ENCODE measurements around the gene SLC23A3. TPM values are rescaled to one million over a fixed set of nuclear protein-coding genes. Genes with fewer than 3 reads are reported as not detected.

Gene SLC23A3
- total RNA-seq, 2 experiments from 2014 or later, result 1.1 to 2.3 TPM

DNA sequence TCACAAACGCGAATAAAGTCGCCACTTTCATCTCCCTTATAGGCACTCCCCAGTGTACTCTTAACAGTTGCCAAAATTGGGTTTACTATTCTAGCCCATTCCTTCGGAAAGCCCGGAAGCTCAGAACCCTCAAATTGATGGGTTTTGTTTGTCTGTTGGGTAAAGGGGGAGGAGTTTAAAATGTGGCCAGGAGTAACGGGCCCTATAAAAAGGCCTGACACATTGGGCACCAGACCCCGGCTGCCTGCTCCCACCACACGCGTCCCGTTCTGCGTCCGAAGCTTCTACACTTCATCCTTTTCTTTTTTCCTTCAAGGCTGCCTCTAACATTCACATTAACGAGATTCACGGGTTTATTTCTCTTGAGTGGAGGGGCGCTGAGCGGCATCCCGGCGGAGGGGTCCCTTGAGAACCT is 10.1 kb downstream of the SLC23A3 start:
- Mint-ChIP-seq H3K27ac (peak overlapping the region; percentile 92), H3K4me3 (peak overlapping the region; percentile 87), H3K36me3 (peaks cover 6% of the 10 kb centered on the region), H3K4me1 (ENCODE audit: low read depth) (peaks cover 14% of the 10 kb centered on the region), H3K27me3 (no peaks in the 10 kb centered on the region), H3K9me3 (no peaks in the 10 kb centered on the region)
- ChIA-PET CTCF (interaction anchor here (0.7 to 5.4 kb wide), 28 partner anchors 12 to 283 kb away, joined by 3 to 136 read pairs (median 5); partner anchors contain the start of genes ANKZF1, ATG9A, CNPPD1 and IHH), POLR2A (interaction anchor here (1.0 to 2.0 kb wide), 4 partner anchors 17 to 136 kb away, joined by 3 to 5 read pairs (median 4); partner anchors contain the start of genes CNPPD1 and ZFAND2B)
- DNase-seq, result no peak
- intact Hi-C loops (cut with micrococcal nuclease), result loop anchor here (1.0 to 5.0 kb wide), 10 partner anchors 18 to 229 kb away; partner anchors contain the start of genes DNAJB2, GLB1L, STK16 and TUBA4A

DNA sequence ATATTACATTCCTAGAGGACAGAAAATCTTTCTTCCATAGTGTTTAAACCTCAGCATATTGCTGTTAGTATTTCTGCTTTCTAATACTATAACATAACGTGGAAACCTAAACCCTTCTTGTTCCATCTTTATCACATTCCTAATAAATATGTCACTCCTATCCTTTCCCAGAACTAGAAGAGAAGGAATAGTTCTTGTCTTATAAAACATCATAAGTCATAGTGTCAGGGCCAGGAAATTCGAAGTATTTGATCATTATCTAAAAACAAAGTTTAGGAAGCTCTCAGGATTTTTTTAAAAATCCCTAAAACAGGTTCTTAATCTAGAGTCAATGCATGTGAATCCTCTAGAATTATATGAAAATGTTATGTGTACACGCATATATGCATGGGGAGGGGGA is 11.2 kb downstream of the SLC23A3 start:
- Mint-ChIP-seq H3K27ac (no peak overlapping the region), H3K4me3 (no peak overlapping the region), H3K27me3 (no peaks in the 10 kb centered on the region), H3K36me3 (peaks cover 9% of the 10 kb centered on the region), H3K4me1 (ENCODE audit: low read depth) (peaks cover 14% of the 10 kb centered on the region), H3K9me3 (no peaks in the 10 kb centered on the region)
- CTCF ChIA-PET, result interaction anchor here (1.0 to 5.4 kb wide), 21 partner anchors 13 to 282 kb away, joined by 3 to 136 read pairs (median 6); partner anchors contain the start of genes ANKZF1, ATG9A, CNPPD1 and IHH
- intact Hi-C loops (cut with micrococcal nuclease), result loop anchor here (5.0 kb wide), 1 partner anchor 41 kb away; no protein-coding TSS in a partner anchor
- POLR2A ChIA-PET, result interaction anchor here (1.4 to 2.0 kb wide), 2 partner anchors 96 to 137 kb away, joined by 5 to 6 read pairs; no protein-coding TSS in a partner anchor
- no peak for DNase-seq

DNA sequence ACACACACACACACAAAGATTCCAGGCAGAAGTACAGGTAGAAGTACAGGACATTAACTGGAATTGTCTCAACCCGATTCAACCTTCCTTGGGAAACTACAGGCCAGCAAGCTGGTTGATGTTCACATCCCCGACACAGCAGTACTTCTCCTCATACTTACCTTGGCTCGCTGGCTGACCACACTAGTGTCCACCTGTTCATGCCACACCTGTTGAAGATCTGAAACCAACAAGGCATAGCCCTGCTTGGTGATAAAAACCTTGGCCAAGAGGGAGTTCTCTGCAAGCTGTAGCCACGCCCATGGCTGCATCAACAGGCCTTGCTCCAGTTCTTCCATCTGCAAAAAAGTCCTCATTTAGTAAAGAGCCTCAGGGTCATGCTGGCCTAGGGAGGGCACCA is 11.8 kb downstream of the SLC23A3 start:
- no peak for DNase-seq
- H3K27ac Mint-ChIP-seq, result no peak overlapping the region
- H3K27me3 Mint-ChIP-seq, result no peaks in the 10 kb centered on the region
- ChIA-PET POLR2A (interaction anchor here (1.4 kb wide), 1 partner anchor 97 kb away, joined by 6 read pairs; no protein-coding TSS in a partner anchor), CTCF (interaction anchor here (1.0 to 5.4 kb wide), 11 partner anchors 14 to 193 kb away, joined by 3 to 136 read pairs (median 14); partner anchors contain the start of gene CNPPD1)
- intact Hi-C loops (cut with micrococcal nuclease), result loop anchor here (5.0 kb wide), 1 partner anchor 41 kb away; no protein-coding TSS in a partner anchor
- H3K9me3 Mint-ChIP-seq, result no peaks in the 10 kb centered on the region
- H3K36me3 Mint-ChIP-seq, result peaks cover 12% of the 10 kb centered on the region
- peaks cover 14% of the 10 kb centered on the region for H3K4me1 Mint-ChIP-seq (ENCODE audit: low read depth)
- H3K4me3 Mint-ChIP-seq, result no peak overlapping the region

DNA sequence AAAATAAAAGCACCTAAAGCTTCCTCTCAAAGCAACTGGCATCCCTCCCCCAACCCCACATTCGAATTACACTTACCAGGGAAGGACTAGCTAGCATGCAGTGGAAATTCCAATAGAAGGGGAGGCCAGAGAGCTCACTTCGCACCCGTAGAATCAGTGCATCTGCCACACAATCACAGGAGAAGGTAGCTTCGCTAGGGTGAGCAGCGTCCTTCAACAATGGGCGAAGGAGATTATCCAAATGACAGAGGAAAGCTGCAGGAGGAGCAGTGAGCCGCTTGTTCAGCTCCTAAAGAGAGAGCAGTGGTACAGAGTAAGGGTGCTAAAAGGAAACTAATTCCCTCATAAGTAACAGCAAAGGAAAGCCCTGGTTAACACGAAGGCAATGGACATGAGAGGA is 12.4 kb downstream of the SLC23A3 start:
- no peak overlapping the region for H3K27ac Mint-ChIP-seq
- CTCF ChIA-PET, result interaction anchor here (0.7 to 5.4 kb wide), 14 partner anchors 9 to 230 kb away, joined by 3 to 136 read pairs (median 4); partner anchors contain the start of genes CNPPD1 and DNPEP
- intact Hi-C loops (cut with micrococcal nuclease), result loop anchor here (5.0 kb wide), 1 partner anchor 40 kb away; no protein-coding TSS in a partner anchor

DNA sequence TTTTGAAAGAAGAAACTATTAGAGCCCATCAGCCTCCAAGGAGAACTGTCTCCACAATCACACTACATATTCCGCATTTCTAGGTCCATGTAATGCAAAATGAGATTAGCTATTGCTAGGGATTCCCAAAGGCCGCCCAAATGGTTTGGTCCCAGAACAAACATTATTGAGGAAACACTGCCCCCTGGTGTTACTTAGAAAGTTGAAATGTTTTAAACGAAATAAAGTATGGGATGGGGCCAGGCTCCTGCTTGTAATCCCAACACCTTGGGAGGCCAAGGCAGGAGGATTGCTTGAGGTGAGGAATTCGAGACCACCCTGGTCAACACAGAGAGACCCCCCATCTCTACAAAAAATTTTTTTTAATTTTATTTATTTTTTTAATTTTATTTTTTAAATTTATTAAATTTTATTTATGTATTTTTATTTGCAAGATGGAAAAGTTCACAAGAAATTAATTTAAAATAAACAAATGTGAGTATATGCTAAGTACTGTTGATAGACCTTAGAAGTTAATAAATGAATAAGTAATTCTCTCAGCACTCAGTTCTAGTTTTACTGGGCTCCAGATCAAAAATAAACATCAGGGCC is 14.7 kb downstream of the SLC23A3 start:
- no peak overlapping the region for H3K27ac Mint-ChIP-seq
- H3K36me3 Mint-ChIP-seq, result peaks cover 16% of the 10 kb centered on the region
- H3K9me3 Mint-ChIP-seq, result no peaks in the 10 kb centered on the region
- ChIA-PET POLR2A (no interaction called here), CTCF (interaction anchor here (0.6 to 5.6 kb wide), 41 partner anchors 11 to 495 kb away, joined by 3 to 82 read pairs (median 5); partner anchors contain the start of genes BCS1L, CNPPD1, GLB1L and IHH)
- peak; percentile 31 for DNase-seq
- intact Hi-C loops (cut with micrococcal nuclease), result loop anchor here (1.0 to 5.0 kb wide), 3 partner anchors 38 to 126 kb away; no protein-coding TSS in a partner anchor
- no peaks in the 10 kb centered on the region for H3K27me3 Mint-ChIP-seq
- no peak overlapping the region for H3K4me3 Mint-ChIP-seq
- H3K4me1 Mint-ChIP-seq (ENCODE audit: low read depth), result peaks cover 8% of the 10 kb centered on the region

More for the DNA sequence above, 12.4 kb downstream of the SLC23A3 start:
- Mint-ChIP-seq H3K9me3 (no peaks in the 10 kb centered on the region), H3K4me3 (no peak overlapping the region), H3K4me1 (ENCODE audit: low read depth) (peaks cover 14% of the 10 kb centered on the region), H3K27me3 (no peaks in the 10 kb centered on the region), H3K36me3 (peaks cover 12% of the 10 kb centered on the region)
- no peak for DNase-seq
- POLR2A ChIA-PET, result interaction anchor here (0.7 to 1.4 kb wide), 2 partner anchors 98 to 208 kb away, joined by 3 to 4 read pairs; no protein-coding TSS in a partner anchor

DNA sequence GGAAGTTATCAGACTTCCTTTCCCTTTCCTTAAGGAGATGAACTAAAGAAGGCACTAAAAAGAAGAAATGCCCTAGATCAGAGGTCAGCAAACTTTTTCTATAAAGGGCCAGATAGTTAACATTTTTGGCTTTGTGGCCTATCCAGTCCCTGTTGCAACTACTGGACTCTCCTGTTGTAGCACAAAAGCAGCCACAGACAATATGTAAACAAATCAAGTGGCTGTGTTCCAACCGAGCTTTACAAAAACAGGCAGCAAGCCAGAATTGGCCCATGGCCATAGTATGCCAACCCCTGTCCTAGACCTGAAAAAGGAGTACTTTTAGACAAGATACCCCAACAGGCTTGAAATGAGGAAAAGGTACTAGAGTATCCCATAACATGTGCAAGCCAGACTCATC is 20.2 kb downstream of the SLC23A3 start:
- Mint-ChIP-seq H3K9me3 (no peaks in the 10 kb centered on the region), H3K4me1 (ENCODE audit: low read depth) (no peaks in the 10 kb centered on the region), H3K27ac (no peak overlapping the region), H3K4me3 (no peak overlapping the region), H3K27me3 (no peaks in the 10 kb centered on the region), H3K36me3 (peaks cover 29% of the 10 kb centered on the region)
- no peak for DNase-seq
- ChIA-PET CTCF (interaction anchor here (0.9 to 4.7 kb wide), 5 partner anchors 46 to 145 kb away, joined by 3 to 19 read pairs (median 5); no protein-coding TSS in a partner anchor), POLR2A (no interaction called here)
- intact Hi-C loops (cut with micrococcal nuclease), result no loop called here

DNA sequence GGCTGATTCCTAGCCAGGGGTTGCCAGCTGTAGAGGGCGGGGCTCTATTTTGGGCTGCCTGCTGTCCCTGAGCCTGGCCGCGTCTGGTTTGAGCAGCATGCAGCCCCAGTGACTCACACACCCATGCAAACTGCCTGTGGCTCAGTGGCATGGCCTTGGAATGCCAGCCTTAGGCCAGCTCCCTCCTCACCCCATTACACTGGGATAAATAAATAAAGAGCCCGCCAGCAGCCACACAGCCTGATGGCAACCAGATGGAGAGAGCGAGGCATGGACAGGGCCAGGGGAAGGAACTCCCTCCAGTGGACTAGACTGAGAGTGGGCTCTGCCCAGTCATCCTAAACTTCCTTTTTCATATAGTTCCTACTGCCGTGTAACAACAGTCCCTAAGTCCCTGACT is 27.5 kb downstream of the SLC23A3 start:
- no peaks in the 10 kb centered on the region for H3K9me3 Mint-ChIP-seq
- H3K27ac Mint-ChIP-seq, result no peak overlapping the region
- H3K36me3 Mint-ChIP-seq, result peaks cover 32% of the 10 kb centered on the region
- no peak overlapping the region for H3K4me3 Mint-ChIP-seq
- H3K4me1 Mint-ChIP-seq (ENCODE audit: low read depth), result no peaks in the 10 kb centered on the region
- POLR2A ChIA-PET, result no interaction called here
- CTCF ChIA-PET, result interaction anchor here (0.7 to 1.2 kb wide), 3 partner anchors 23 to 112 kb away, joined by 3 read pairs; no protein-coding TSS in a partner anchor
- intact Hi-C loops (cut with micrococcal nuclease), result no loop called here
- no peaks in the 10 kb centered on the region for H3K27me3 Mint-ChIP-seq
- no peak for DNase-seq

DNA sequence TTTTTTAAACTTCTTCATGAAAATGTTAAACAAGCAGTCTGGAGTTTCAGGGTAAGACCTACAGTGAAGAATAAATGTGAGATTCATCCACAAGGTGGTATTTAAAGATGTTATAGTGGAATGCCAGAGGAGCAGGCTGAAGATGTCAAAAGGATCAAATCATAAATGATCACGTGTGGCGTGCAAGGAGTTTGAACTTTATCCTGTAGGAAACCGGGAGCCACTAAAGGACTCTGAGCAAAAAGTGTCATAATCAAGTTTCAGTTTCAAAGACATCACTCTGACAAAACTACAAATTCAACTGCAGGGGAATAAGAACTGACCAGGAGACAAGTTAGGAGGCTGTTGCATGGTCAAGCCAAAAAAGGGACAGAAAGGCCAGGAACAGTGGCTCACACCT is 29.1 kb downstream of the SLC23A3 start:
- Mint-ChIP-seq H3K27ac (no peak overlapping the region), H3K36me3 (peaks cover 19% of the 10 kb centered on the region), H3K9me3 (no peaks in the 10 kb centered on the region), H3K27me3 (no peaks in the 10 kb centered on the region), H3K4me3 (no peak overlapping the region), H3K4me1 (ENCODE audit: low read depth) (no peaks in the 10 kb centered on the region)
- CTCF ChIA-PET, result interaction anchor here (1.4 kb wide), 1 partner anchor 14 kb away, joined by 3 read pairs; no protein-coding TSS in a partner anchor
- no peak for DNase-seq
- POLR2A ChIA-PET, result no interaction called here
- intact Hi-C loops (cut with micrococcal nuclease), result no loop called here

DNA sequence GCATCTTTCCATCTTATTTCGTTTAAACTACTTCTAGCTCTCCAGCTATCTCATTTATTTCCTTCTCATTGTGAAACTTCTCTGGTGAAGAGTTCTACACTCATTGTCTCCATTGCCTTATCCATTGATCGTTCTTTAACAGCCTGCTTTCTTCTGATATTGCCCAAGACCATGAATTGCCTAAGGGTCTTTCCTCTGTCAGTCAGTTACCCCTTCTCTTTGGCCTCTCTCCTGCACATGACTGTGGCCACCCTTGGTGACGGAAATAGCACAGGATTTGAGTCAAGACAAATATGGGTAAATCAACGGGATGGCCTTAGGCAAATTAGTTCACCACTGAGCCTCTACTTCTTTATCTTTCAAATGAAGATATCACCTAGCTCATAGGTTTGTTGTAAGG is 35.9 kb downstream of the SLC23A3 start:
- ChIA-PET POLR2A (no interaction called here), CTCF (interaction anchor here (0.8 to 2.6 kb wide), 7 partner anchors 12 to 132 kb away, joined by 3 to 11 read pairs (median 3); no protein-coding TSS in a partner anchor)
- Mint-ChIP-seq H3K4me1 (ENCODE audit: low read depth) (peaks cover 6% of the 10 kb centered on the region), H3K27me3 (no peaks in the 10 kb centered on the region), H3K4me3 (no peak overlapping the region), H3K36me3 (no peaks in the 10 kb centered on the region), H3K9me3 (no peaks in the 10 kb centered on the region), H3K27ac (no peak overlapping the region)
- DNase-seq, result no peak
- intact Hi-C loops (cut with micrococcal nuclease), result no loop called here

DNA sequence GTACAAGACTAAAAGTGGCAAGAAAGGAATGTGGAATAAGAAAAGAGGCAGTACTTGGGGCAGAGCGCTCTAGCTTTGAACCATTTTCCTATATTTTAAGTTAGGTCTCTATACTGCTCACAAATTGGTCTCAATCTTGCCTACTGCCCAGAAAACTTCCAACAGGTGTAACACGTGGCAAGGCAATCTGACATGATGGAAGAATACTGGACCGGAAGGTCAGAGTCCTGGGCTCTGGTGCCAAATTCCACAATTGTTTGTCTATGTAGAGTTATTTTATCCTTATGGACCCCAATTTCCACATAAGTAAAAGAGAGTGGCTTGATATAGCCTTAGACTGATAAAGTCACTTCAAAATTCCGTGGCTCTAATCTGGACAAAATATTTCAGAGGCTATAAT is 38.1 kb downstream of the SLC23A3 start:
- ChIA-PET CTCF (interaction anchor here (0.9 to 2.9 kb wide), 4 partner anchors 11 to 152 kb away, joined by 3 to 20 read pairs (median 4); no protein-coding TSS in a partner anchor), POLR2A (no interaction called here)
- Mint-ChIP-seq H3K9me3 (no peaks in the 10 kb centered on the region), H3K4me3 (no peak overlapping the region), H3K4me1 (ENCODE audit: low read depth) (peaks cover 6% of the 10 kb centered on the region), H3K27me3 (no peaks in the 10 kb centered on the region), H3K36me3 (no peaks in the 10 kb centered on the region), H3K27ac (no peak overlapping the region)
- intact Hi-C loops (cut with micrococcal nuclease), result no loop called here
- no peak for DNase-seq

DNA sequence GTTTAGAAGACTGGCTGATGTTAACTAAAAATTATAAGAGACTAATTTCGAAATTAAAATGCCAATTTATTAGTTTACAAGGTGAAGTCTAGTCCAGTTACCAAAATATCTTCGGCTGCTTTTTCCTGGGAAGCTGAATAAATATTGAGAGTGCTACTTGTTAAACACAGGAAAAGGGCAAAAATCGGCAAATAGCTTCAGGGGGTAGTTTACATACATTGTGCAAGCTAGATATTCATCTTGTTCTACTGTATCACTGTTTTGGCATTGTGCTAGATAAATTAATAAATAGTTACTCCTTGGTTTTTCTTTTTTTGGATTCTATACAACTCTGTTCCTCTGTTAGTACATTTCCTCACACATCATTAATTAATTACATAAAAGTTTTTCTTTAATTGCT is 38.5 kb downstream of the SLC23A3 start:
- POLR2A ChIA-PET, result interaction anchor here (0.6 kb wide), 1 partner anchor 10 kb away, joined by 3 read pairs; no protein-coding TSS in a partner anchor
- no peaks in the 10 kb centered on the region for H3K9me3 Mint-ChIP-seq
- peaks cover 6% of the 10 kb centered on the region for H3K4me1 Mint-ChIP-seq (ENCODE audit: low read depth)
- CTCF ChIA-PET, result interaction anchor here (0.9 to 2.9 kb wide), 3 partner anchors 10 to 151 kb away, joined by 3 to 20 read pairs (median 4); no protein-coding TSS in a partner anchor
- intact Hi-C loops (cut with micrococcal nuclease), result no loop called here
- no peaks in the 10 kb centered on the region for H3K36me3 Mint-ChIP-seq
- DNase-seq, result no peak
- no peaks in the 10 kb centered on the region for H3K27me3 Mint-ChIP-seq
- no peak overlapping the region for H3K4me3 Mint-ChIP-seq
- no peak overlapping the region for H3K27ac Mint-ChIP-seq

DNA sequence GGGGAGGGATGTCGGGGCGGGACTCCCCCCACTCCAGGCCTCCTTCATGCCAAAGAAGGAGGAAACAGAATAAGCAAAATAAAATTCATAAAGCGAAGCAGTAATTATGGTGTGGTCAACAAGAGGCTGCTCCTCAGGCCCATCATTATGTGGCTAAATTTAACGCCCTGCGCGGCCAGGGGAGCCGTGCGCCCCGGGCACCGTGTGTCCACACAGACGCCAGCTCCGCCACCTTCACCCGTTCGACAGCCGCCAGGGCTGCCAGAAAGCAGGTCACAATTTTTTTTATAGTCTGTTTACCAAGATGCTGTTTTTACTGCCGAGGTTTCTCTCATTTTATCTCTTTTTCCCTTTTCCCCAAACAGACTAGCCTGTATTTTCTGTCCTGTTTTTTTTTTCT is 40.2 kb downstream of the SLC23A3 start:
- H3K4me1 Mint-ChIP-seq (ENCODE audit: low read depth), result peaks cover 13% of the 10 kb centered on the region
- H3K4me3 Mint-ChIP-seq, result no peak overlapping the region
- ChIA-PET CTCF (interaction anchor here (1.4 kb wide), 1 partner anchor 71 kb away, joined by 3 read pairs; no protein-coding TSS in a partner anchor), POLR2A (no interaction called here)
- no peaks in the 10 kb centered on the region for H3K9me3 Mint-ChIP-seq
- no peaks in the 10 kb centered on the region for H3K36me3 Mint-ChIP-seq
- no peak overlapping the region for H3K27ac Mint-ChIP-seq
- no peak for DNase-seq
- intact Hi-C loops (cut with micrococcal nuclease), result no loop called here
- H3K27me3 Mint-ChIP-seq, result no peaks in the 10 kb centered on the region
